HEK293T (cell line): Measurements from ENCODE around the gene RPTOR.

ENCODE experiments used
- ARNT ChIP-seq: fragments of 450-650 bp; IDR thresholded peaks from 2 replicates; pipeline ENCODE4 v1.6.1; 2017; ENCODE audit warnings: mild to moderate bottlenecking
- BHLHE40 ChIP-seq: fragments of 450-650 bp; IDR thresholded peaks from 2 replicates; pipeline ENCODE4 v1.6.1; 2016; ENCODE audit warnings: mild to moderate bottlenecking, moderate library complexity, borderline replicate concordance
- CTBP1 ChIP-seq: fragments of 450-650 bp; IDR thresholded peaks from 2 replicates; pipeline ENCODE4 v1.6.1; 2016; ENCODE audit warnings: borderline replicate concordance
- ELF4 ChIP-seq: fragments of 450-650 bp; IDR thresholded peaks from 2 replicates; pipeline ENCODE4 v1.6.1; 2017; ENCODE audit warnings: antibody characterized with exemption
- FOXA1 ChIP-seq: fragments of 450-650 bp; IDR thresholded peaks from 2 replicates; pipeline ENCODE4 v1.6.1; 2016; ENCODE audit warnings: mild to moderate bottlenecking
- FOXK2 ChIP-seq: fragments of 450-650 bp; IDR thresholded peaks from 2 replicates; pipeline ENCODE4 v1.6.1; 2016; ENCODE audit warnings: mild to moderate bottlenecking
- FOXM1 ChIP-seq: fragments of 450-650 bp; IDR thresholded peaks from 2 replicates; pipeline ENCODE4 v1.6.1; 2017; ENCODE audit warnings: mild to moderate bottlenecking, borderline replicate concordance
- HDGF ChIP-seq: fragments of 450-650 bp; IDR thresholded peaks from 2 replicates; pipeline ENCODE4 v1.6.1; 2017; ENCODE audit warnings: antibody characterized with exemption, borderline replicate concordance
- L3MBTL2 ChIP-seq: fragments of 450-650 bp; conservative IDR thresholded peaks from 2 replicates; pipeline ENCODE4 v1.6.1; 2016; ENCODE audit warnings: mild to moderate bottlenecking
- NFRKB ChIP-seq: fragments of 450-650 bp; IDR thresholded peaks from 2 replicates; pipeline ENCODE4 v1.6.1; 2016; ENCODE audit warnings: mild to moderate bottlenecking, moderate library complexity
- SP1 ChIP-seq: fragments of 450-650 bp; IDR thresholded peaks from 2 replicates; pipeline ENCODE4 v1.6.1; 2017
- TARDBP ChIP-seq: fragments of 450-650 bp; IDR thresholded peaks from 2 replicates; pipeline ENCODE4 v1.6.1; 2016

GRCh38 chr17:80879723-80880647 lies 335.3 kb downstream of the RPTOR start:
- TF ChIP-seq NFRKB: no peak
- no peak for TF ChIP-seq FOXK2
- TF ChIP-seq ARNT: no peak
- TF ChIP-seq FOXM1: no peak
- no peak for TF ChIP-seq SP1
- no peak for TF ChIP-seq CTBP1
- no peak for TF ChIP-seq FOXA1
- TF ChIP-seq HDGF: no peak
- TF ChIP-seq L3MBTL2: no peak
- no peak for TF ChIP-seq ELF4
- TF ChIP-seq TARDBP: no peak
- TF ChIP-seq BHLHE40: no peak
